Epithelial cell of esophagus (primary cell): ENCODE results near the gene GALNT17.

ENCODE experiments used
- DNase-seq: peaks from one replicate; pipeline ENCODE4 v3.0.0; 2010; ENCODE audit warnings: low read depth
- H3K4me3 ChIP-seq: 2 replicates; pipeline ENCODE4 v1.5.1; 2011; ENCODE audit warnings: mild to moderate bottlenecking, low read length, control low read depth
- TF ChIP-seq, protein P1 (sequence below): IDR thresholded peaks from 2 replicates; pipeline ENCODE4 v1.5.1; 2011; ENCODE audit warnings: low read depth, mild to moderate bottlenecking, low read length, control low read depth, inconsistent platforms; ENCODE audit not compliant: insufficient read depth; ENCODE audit errors: missing control alignments

Gene GALNT17

DNA sequence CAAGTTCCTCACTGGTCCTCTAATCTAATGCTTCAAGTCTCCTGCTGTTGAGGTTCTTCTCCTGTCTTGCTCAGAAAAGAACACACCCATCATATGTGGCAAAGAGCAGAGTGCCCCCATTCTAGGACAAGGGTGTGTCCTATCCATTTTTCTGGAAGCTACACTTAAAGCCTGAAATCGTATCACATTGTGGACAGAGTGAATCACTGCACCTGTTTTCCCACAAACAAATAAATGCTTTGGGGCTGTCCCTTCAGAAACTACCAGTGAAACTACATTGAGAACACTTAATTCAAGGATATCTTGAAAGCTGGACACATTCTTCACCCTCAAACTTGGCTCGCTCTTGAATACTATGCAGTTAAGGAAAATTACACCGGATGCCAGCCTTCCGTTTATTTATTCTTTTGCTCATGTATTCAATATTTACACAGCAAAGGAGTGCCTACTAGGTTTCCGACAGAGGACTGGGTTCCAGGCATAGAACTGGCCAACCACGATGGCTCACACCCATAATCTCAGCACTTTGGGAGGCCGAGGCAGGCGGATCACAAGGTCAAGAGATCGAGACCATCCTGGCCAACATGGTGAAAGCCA, 473.0 kb downstream of the GALNT17 start:
- H3K4me3 ChIP-seq: no peak overlapping the region
- no peak for DNase-seq
- TF ChIP-seq, protein P1, sequence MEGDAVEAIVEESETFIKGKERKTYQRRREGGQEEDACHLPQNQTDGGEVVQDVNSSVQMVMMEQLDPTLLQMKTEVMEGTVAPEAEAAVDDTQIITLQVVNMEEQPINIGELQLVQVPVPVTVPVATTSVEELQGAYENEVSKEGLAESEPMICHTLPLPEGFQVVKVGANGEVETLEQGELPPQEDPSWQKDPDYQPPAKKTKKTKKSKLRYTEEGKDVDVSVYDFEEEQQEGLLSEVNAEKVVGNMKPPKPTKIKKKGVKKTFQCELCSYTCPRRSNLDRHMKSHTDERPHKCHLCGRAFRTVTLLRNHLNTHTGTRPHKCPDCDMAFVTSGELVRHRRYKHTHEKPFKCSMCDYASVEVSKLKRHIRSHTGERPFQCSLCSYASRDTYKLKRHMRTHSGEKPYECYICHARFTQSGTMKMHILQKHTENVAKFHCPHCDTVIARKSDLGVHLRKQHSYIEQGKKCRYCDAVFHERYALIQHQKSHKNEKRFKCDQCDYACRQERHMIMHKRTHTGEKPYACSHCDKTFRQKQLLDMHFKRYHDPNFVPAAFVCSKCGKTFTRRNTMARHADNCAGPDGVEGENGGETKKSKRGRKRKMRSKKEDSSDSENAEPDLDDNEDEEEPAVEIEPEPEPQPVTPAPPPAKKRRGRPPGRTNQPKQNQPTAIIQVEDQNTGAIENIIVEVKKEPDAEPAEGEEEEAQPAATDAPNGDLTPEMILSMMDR: no peak

DNA sequence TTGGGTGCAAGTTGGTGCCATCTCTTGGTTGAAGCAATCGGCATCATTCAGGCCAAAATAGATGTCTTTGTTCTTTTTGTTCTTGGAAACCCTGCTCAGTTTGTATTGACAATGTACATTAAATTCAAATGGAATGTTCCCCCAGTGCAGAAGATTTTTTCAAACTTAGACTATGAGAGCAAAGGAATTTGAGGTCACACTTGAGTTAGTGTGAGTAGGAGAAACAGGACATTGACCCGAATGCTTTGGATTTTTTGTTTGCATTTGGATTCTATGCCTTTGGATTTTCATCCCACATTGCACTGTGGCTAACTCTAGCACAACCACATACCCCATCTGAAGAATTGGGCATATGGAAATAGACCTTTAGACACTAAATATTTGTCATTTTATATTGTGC, 480.0 kb downstream of the GALNT17 start:
- TF ChIP-seq, protein P1: no peak
- DNase-seq: no peak
- H3K4me3 ChIP-seq: no peak overlapping the region

DNA sequence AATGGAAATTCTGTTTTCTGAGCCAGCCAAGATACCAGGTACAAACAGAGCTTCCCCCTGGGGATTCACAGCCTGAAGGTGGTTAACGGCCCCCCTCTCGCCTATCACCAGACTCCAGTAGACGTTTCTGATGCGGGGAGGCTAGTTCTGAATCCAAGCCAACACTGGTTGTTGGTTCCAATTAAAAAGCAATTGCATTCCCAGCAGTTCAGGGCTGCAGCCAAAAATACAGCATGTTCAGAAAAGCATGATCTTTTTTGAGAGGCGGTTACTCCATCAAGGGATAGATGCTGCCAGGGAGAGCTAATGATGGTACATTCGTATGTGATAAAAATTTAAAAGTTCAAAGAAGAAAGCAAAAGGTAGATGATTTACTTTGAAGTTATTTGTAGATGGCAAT, 481.0 kb downstream of the GALNT17 start:
- TF ChIP-seq, protein P1: no peak
- no peak for DNase-seq
- no peak overlapping the region for H3K4me3 ChIP-seq

DNA sequence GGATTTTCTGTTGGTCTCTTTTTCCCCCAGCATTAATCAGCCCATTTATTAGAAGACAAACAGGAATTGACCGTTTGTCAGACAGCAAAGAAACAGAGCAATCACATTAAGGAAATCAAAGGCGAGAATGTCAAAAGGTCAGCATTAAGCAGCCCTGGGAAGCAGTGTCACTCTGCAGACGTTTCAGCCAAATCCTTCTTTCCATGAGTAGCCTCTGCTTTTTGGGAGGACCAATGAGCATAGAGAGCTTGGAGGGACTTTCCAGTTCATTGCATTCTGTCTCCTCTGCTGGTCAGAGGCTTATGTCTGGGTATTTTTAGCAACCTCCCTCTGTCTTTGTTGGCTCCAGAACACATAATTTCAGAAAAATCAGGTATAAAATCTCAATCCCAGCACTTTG, 481.4 kb downstream of the GALNT17 start:
- no peak overlapping the region for H3K4me3 ChIP-seq
- TF ChIP-seq, protein P1: no peak
- no peak for DNase-seq

DNA sequence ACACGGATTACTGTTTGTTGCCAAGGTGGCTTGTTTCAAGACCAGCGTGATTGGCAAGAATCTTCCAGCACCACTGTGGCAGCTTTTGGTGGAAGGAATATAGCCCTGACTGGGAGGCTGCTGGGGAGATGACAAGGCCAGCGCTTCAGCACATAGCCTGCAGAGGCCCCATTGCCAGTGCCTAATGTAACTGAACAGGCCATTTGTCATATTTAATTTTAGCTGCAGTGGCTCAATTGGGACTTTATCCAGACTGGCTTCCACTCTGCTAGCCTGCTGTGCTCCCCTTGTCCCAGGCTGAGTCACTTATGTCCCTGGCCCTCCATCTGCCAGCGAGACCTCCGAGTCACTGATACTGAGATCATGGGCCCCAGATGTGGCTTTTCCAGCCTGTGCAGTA, 483.1 kb downstream of the GALNT17 start:
- TF ChIP-seq, protein P1: no peak
- no peak for DNase-seq
- H3K4me3 ChIP-seq: no peak overlapping the region

DNA sequence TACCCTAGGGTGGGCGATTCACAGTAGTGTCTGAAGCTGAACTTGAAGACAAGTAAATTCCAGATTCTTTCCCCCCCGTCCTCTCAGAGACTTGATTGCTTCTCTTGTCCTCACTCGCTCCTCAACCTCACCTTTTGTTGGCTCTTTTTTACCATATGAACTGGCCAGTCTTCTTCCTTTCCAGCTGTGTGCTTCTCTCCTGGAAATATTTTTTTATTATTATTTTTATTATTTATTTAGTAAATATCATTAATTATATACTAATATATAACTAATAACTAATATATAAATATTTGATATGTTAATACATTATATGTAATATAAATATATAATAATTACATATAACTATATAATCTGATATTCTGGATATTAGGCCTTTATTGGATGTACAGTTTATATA, 484.3 kb downstream of the GALNT17 start:
- no peak overlapping the region for H3K4me3 ChIP-seq
- TF ChIP-seq, protein P1: no peak
- no peak for DNase-seq

DNA sequence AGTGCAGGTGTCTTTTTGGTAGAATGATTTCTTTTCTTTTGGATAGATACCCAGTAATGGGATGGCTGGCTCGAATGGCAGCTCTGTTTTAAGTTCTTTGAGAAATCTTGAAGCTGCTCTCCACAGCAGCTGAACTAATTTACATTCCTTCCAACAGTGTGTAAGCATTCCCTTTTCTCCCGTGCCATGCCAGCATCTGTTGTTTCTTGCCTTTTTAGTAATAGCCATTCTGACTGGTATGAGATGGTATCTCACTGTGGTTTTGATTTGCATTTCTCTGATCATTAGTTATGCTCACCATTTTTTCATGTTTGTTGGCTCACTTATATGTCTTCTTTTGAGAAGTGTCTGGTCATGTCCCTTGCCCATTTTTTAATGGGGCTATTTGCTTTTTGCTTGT, 486.3 kb downstream of the GALNT17 start:
- H3K4me3 ChIP-seq: no peak overlapping the region
- TF ChIP-seq, protein P1: no peak
- DNase-seq: no peak
